ENCODE results near the gene PLAAT4. TPM values are rescaled to one million over a fixed set of nuclear protein-coding genes. Genes with fewer than 3 reads are reported as not detected.

Gene PLAAT4
- total and polyA plus RNA-seq, 10 of the 15 experiments (the other 5 are each of a cell fraction or from before 2014, with no cell fraction given) = 6.0 to 34.3 (median 12.4) TPM

- TF ChIP-seq RELB (IDR thresholded peaks at IDR 0.05; ENCODE audit: low read depth) = peak; percentile 55; the same call in 1 of the 2 replicates
- TF ChIP-seq E4F1 (IDR thresholded peaks at IDR 0.05; ENCODE audit: borderline replicate concordance, partially characterized antibody) = no peak
- TF ChIP-seq NKRF (conservative IDR thresholded peaks at IDR 0.05) = no peak
- 0 out of 4 replicates have a peak, but pooled peaks have one; percentile 3 to 12 for TF ChIP-seq BHLHE40 (IDR thresholded peaks at IDR 0.05; ENCODE audit: borderline replicate concordance in 1 of 2, low read depth in 2 of 2, low read length in 1 of 2)
- no peak for TF ChIP-seq PML (IDR thresholded peaks at IDR 0.05; ENCODE audit: low read length)
- no peak for TF ChIP-seq SPI1 (IDR thresholded peaks at IDR 0.05; ENCODE audit: borderline replicate concordance, insufficient read depth, low read depth, low read length)
- TF ChIP-seq HDGF (IDR thresholded peaks at IDR 0.05) = no peak
- no peak for TF ChIP-seq NFYA (IDR thresholded peaks at IDR 0.05; ENCODE audit: borderline replicate concordance, low read depth, low read length)
- no peak for TF ChIP-seq ZNF207 (IDR thresholded peaks at IDR 0.05; ENCODE audit: borderline replicate concordance)
- no peak for TF ChIP-seq SREBF1 (IDR thresholded peaks at IDR 0.05; ENCODE audit: low read length)
- no peak for TF ChIP-seq SMAD5 (IDR thresholded peaks at IDR 0.05; ENCODE audit: low read depth)
- TF ChIP-seq TAF1 (IDR thresholded peaks at IDR 0.05; ENCODE audit: borderline replicate concordance, low read depth, low read length) = no peak
- TF ChIP-seq KLF5 (IDR thresholded peaks at IDR 0.05; ENCODE audit: partially characterized antibody) = no peak
- no peak for TF ChIP-seq EZH2 (IDR thresholded peaks at IDR 0.05; ENCODE audit: borderline replicate concordance, control insufficient read depth, low read depth, low read length)
- TF ChIP-seq ATF3 (IDR thresholded peaks at IDR 0.05; ENCODE audit: borderline replicate concordance, extremely low read depth, low read depth, low read length) = no peak
- no peak for TF ChIP-seq CEBPZ (IDR thresholded peaks at IDR 0.05; ENCODE audit: low read depth, low read length)
- TF ChIP-seq PKNOX1 (IDR thresholded peaks at IDR 0.05) = no peak; the same call in 1 of the 2 replicates
- no peak for TF ChIP-seq WRNIP1 (IDR thresholded peaks at IDR 0.05; ENCODE audit: borderline replicate concordance, low read depth, low read length)
These were observed 1.6 kb upstream of the PLAAT4 start (continued) for GRCh38 chr11:63534895-63535461.
